A673 (cell line): ENCODE results near the gene TNFAIP3.

Experiments
- EZH2 ChIP-seq: fragments of 200-600 bp; sonication (generic); IDR thresholded peaks from 2 replicates; pipeline ENCODE4 v1.6.1; 2017; ENCODE audit warnings: borderline replicate concordance, low read depth, mild to moderate bottlenecking, mixed read lengths, antibody characterized with exemption, low read length; ENCODE audit not compliant: poor library complexity, severe bottlenecking
- TF ChIP-seq, protein P1 (sequence below): fragments of 300-800, 200-600 bp; sonication (generic); conservative IDR thresholded peaks from 2 replicates; pipeline ENCODE4 v1.5.1; 2017; ENCODE audit warnings: low read depth, mild to moderate bottlenecking, antibody characterized with exemption, low read length, moderate library complexity, mixed read lengths

DNA sequence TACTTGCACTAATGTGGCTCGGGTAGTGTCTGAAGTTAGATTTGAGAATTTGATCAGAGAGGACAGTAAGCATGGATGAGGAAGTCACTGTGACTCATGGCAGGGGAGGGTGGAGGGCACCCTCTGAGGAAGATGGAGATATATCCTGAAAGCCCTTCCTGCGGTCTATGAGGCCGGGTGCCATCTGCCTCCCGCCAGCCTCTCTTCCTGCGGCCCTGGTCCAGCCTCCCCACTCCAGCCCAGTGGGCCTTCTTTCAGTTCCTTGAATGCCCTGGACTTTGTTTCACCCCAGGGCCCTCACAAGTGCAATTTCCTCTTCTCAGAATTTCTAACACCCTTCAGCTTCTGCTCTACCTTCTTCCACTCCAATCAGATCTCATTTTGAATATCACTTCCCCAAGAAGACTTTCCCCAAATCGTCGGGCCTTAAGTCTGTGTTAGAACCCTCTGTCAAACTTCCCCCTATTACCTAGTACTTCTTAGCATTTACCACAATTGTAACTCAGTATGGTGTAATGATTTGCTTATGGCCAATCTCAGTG, 20.2 kb upstream of the TNFAIP3 start:
- TF ChIP-seq, protein P1, sequence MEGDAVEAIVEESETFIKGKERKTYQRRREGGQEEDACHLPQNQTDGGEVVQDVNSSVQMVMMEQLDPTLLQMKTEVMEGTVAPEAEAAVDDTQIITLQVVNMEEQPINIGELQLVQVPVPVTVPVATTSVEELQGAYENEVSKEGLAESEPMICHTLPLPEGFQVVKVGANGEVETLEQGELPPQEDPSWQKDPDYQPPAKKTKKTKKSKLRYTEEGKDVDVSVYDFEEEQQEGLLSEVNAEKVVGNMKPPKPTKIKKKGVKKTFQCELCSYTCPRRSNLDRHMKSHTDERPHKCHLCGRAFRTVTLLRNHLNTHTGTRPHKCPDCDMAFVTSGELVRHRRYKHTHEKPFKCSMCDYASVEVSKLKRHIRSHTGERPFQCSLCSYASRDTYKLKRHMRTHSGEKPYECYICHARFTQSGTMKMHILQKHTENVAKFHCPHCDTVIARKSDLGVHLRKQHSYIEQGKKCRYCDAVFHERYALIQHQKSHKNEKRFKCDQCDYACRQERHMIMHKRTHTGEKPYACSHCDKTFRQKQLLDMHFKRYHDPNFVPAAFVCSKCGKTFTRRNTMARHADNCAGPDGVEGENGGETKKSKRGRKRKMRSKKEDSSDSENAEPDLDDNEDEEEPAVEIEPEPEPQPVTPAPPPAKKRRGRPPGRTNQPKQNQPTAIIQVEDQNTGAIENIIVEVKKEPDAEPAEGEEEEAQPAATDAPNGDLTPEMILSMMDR = no peak
- TF ChIP-seq EZH2 = no peak
